Osteocyte (in vitro differentiated cells): ENCODE results near the gene TENM3. TPM values are rescaled to one million over a fixed set of nuclear protein-coding genes. Genes with fewer than 3 reads are reported as not detected.

Experiments used
- DNase-seq: peaks from one replicate; pipeline ENCODE4 v3.0.0; 2021; ENCODE audit warnings: mixed read lengths; ENCODE audit not compliant: unreplicated experiment; ENCODE audit errors: extremely low spot score
- H3K27ac Mint-ChIP-seq: one replicate; pipeline ENCODE4 v1.8.0; 2021; ENCODE audit warnings: mild to moderate bottlenecking, mixed read lengths; ENCODE audit not compliant: unreplicated experiment
- H3K27me3 Mint-ChIP-seq: one replicate; pipeline ENCODE4 v1.8.0; 2021; ENCODE audit warnings: mixed read lengths; ENCODE audit not compliant: unreplicated experiment
- H3K36me3 Mint-ChIP-seq: one replicate; pipeline ENCODE4 v1.8.0; 2021; ENCODE audit warnings: mixed read lengths; ENCODE audit not compliant: unreplicated experiment
- H3K4me1 Mint-ChIP-seq: one replicate; pipeline ENCODE4 v1.8.0; 2021; ENCODE audit warnings: mixed read lengths; ENCODE audit not compliant: unreplicated experiment
- H3K4me3 Mint-ChIP-seq: one replicate; pipeline ENCODE4 v1.8.0; 2021; ENCODE audit warnings: mild to moderate bottlenecking, moderate library complexity, mixed read lengths; ENCODE audit not compliant: unreplicated experiment
- H3K9me3 Mint-ChIP-seq: one replicate; pipeline ENCODE4 v1.8.0; 2021; ENCODE audit warnings: mixed read lengths; ENCODE audit not compliant: unreplicated experiment
- CTCF ChIP-seq: fragments of 200-600 bp; sonication (generic); IDR thresholded peaks from 2 replicates; pipeline ENCODE4 v1.5.0; 2021; ENCODE audit warnings: antibody characterized with exemption, mild to moderate bottlenecking, moderate library complexity
- total RNA-seq: library from RNA; stranded (reverse); gene quantifications from 2 replicates; pipeline ENCODE4 v1.2.1, GENCODE V29; 2021

The TENM3 gene
- total RNA-seq, 1 donor from 2014 or later: 78.3 TPM

GRCh38 chr4:182252220-182252619 lies 9.0 kb downstream of the TENM3 start:
- TF ChIP-seq CTCF: no peak
- no peaks in the 10 kb centered on the region for H3K4me1 Mint-ChIP-seq
- no peak overlapping the region for H3K27ac Mint-ChIP-seq
- no peaks in the 10 kb centered on the region for H3K27me3 Mint-ChIP-seq
- H3K36me3 Mint-ChIP-seq: peaks cover 2% of the 10 kb centered on the region
- no peak for DNase-seq
- H3K4me3 Mint-ChIP-seq: no peak overlapping the region
- peaks cover 2% of the 10 kb centered on the region for H3K9me3 Mint-ChIP-seq

DNA sequence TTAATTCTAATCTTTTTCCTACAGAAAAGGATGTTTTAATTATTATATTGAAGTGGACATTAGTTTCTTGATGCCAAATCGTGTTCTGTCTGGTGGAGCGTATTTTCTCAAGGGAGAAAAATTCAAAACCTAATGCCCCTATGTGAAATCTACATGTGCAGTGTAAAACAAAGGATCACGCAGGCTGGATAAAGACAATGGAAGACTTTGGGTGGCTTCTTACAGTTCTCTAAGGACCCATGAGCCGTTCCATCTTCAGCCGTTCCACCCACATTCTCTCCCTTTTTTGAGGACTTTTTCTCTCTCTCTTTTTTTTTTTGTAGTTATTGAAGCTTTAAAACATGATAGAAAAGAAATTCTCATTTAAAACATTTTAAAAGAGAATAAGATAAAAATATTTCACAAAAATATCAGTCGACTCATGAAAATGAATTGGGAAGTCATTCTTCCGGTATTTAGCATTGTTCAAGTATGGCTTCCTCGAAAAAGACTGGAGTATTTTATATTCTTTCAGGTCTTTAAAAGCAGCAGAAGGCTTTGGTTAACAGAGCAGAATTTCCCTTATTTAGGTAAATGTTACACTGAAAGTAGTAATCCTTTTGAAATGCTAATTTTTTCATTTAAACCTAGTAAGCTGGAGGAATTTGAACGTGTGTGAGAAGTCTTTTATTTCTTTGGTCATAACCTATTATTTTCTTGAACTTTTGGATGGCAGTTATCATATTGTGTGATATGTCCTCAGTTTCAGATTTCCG lies 11.0 kb downstream of the TENM3 start:
- Mint-ChIP-seq H3K4me1 (no peaks in the 10 kb centered on the region), H3K36me3 (no peaks in the 10 kb centered on the region), H3K4me3 (no peak overlapping the region), H3K9me3 (peaks cover 4% of the 10 kb centered on the region), H3K27me3 (no peaks in the 10 kb centered on the region), H3K27ac (no peak overlapping the region)
- no peak for TF ChIP-seq CTCF
- DNase-seq: no peak

DNA sequence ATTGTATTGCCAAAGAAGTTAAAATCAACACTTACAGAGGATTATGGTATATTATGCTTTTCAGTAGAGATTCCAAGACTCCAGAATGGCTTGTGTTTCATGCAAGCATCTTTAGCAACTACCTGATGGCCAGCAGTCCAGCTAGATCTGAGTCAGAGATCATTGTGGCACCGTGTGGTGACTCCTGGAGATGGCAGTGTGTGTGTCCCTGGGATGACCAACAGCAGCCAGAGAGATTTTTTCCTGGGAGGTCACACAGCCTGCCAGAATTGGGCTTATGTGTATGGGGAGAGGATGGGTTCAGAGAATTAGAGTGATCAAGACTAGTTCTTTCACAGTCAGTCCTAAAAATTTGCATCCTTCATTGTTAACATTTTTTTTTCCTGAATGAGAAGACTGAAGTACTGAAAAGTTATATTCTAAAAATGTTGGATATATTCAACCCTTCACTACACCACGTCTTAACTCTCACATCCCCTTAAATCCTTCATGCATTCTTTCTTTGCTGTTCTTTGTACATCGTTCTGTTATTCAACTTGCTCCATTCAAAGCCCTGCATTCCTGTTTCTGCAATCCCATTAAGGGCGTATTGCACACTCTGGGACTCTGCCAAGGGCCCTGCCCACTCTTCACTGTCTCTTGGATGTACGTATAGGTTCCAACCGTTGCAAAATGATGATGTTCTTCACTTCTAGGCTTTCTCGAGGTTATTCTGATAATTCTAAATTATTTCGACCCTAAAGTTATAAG lies 12.4 kb downstream of the TENM3 start:
- Mint-ChIP-seq H3K27me3 (no peaks in the 10 kb centered on the region), H3K9me3 (peaks cover 4% of the 10 kb centered on the region), H3K27ac (no peak overlapping the region), H3K4me3 (no peak overlapping the region), H3K4me1 (no peaks in the 10 kb centered on the region), H3K36me3 (no peaks in the 10 kb centered on the region)
- TF ChIP-seq CTCF: no peak
- DNase-seq: no peak

- Mint-ChIP-seq H3K27me3 (no peaks in the 10 kb centered on the region), H3K4me3 (no peak overlapping the region), H3K27ac (no peak overlapping the region), H3K9me3 (peaks cover 4% of the 10 kb centered on the region), H3K36me3 (peaks cover 4% of the 10 kb centered on the region), H3K4me1 (no peaks in the 10 kb centered on the region)
- TF ChIP-seq CTCF: no peak
- no peak for DNase-seq
Measured at GRCh38 chr4:182257016-182257415, 13.8 kb downstream of the TENM3 start.

DNA sequence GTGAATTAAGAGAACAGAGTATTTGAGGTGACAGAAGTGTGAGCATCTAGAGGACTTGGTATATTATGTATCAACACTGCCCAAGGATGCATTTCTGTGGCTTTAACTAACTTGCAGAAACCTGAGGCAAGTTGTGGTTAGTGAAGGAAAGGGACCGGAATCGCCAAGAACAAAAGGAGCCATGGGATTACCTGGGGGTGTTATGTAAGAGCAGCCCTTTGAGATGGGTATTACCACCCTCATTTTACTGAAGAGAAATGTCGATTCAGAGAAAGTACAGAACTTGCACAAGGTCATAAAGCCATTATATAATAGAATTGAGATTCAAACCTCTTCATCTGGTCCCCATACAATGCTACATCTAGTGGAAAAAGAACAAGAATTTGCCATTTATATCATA lies 14.3 kb downstream of the TENM3 start:
- no peak for DNase-seq
- no peak overlapping the region for H3K27ac Mint-ChIP-seq
- H3K36me3 Mint-ChIP-seq: peaks cover 4% of the 10 kb centered on the region
- no peaks in the 10 kb centered on the region for H3K4me1 Mint-ChIP-seq
- H3K9me3 Mint-ChIP-seq: peaks cover 4% of the 10 kb centered on the region
- no peak overlapping the region for H3K4me3 Mint-ChIP-seq
- TF ChIP-seq CTCF: no peak
- H3K27me3 Mint-ChIP-seq: no peaks in the 10 kb centered on the region
